Hematopoietic multipotent progenitor cell treated with erythropoietin and hydrocortisone succinate and interleukin-3 and kit ligand, for 17 days (in vitro differentiated cells): Measurements from ENCODE around the gene WDR91.
"Not testable (repeated sequence)": the region's sequence is repeated elsewhere in the genome, so short reads cannot be mapped to it uniquely, and the experiment has no call there.

Experiments
- DNase-seq: peaks from one replicate; pipeline ENCODE4 v3.0.0-alpha.2; 2015; ENCODE audit warnings: low spot score

WDR91 gene

DNA sequence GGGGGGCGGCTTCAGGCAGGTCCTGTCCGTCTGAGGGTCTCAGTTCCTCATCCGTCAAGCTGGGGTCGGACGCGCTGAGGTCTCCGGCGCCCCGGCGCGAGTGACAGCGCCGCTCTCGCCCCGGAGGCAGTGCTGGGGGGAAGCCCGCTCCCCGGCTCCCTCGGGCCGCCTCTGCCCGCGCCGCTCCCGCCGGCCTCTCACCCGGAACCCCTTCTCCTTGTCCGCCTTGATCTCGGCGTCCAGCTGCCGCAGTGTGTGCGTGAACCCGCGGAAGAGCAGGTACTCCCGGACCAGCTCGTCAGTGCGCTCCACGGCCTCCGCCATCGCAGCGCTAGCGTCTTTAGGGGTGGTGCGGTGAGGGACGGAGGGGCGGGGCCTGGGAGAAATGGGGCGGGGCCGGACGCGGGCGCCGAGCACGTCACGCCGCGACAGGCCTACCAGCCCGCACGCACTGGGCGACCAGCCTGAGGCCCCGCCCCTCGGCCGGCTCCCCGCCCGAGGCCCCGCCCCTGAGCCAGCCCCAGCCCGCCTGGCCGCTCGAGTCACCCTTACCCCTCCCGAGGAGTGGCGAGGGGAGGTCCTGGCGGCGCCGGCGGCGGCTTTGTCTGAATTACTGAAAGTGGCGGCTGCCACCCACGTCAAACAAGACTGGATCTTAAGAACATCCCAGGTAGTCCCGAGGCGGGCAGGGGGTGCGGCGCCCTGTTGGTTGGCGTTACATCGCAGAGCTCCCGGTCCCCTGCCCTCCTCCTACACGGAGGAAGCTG, at the start of gene WDR91:
TSS of gene WDR91 (minus strand) at position 348 of the 767 bp plus-strand sequence. CDS start at position 324, 24 bp downstream.
- DNase-seq = peak; percentile 93

GRCh38 chr7:135260470-135260869, 49.1 kb upstream of the WDR91 start:
- DNase-seq = no peak

GRCh38 chr7:135259702-135260101, 48.4 kb upstream of the WDR91 start:
- DNase-seq = no peak

DNA sequence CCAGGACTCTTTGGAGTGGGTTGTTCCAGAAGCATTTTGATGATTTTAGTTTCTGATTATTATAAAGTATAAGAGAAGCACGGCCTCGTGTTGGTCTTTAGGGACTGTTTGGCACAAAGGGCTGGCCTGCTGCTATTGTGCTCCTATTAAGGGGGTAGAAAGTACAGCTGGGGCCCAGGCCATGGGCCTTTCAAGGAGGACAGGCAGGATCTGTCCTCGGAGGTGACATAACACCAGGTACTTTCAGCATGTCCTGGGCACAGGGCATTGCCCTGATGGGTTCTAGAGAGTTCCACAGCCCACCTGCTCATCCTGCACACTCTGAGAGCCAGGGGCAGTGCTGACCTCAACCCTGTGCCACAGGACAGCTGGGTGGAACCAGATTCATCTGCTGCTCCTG, 47.3 kb upstream of the WDR91 start:
- DNase-seq = no peak

DNA sequence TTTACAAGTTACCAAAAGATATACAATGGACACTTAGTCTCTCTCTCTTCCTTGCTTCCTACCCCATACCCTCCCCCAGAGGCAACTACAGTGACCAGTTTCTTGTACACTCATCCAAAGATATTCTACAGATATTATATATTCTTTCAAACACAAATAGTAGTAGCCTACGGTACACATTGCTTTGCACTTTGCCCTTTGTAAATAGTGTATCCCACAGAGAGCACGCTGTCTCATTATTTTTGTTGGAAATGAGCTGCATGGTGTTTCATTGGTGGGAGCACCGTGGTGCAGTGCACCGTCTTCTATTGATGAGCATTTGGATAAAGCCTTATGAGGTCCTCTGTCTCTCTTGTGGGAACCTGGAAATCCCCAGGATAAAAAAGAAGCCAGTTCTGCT, 46.5 kb upstream of the WDR91 start:
- no peak for DNase-seq

GRCh38 chr7:135253851-135254771, 42.8 kb upstream of the WDR91 start:
- no peak for DNase-seq

DNA sequence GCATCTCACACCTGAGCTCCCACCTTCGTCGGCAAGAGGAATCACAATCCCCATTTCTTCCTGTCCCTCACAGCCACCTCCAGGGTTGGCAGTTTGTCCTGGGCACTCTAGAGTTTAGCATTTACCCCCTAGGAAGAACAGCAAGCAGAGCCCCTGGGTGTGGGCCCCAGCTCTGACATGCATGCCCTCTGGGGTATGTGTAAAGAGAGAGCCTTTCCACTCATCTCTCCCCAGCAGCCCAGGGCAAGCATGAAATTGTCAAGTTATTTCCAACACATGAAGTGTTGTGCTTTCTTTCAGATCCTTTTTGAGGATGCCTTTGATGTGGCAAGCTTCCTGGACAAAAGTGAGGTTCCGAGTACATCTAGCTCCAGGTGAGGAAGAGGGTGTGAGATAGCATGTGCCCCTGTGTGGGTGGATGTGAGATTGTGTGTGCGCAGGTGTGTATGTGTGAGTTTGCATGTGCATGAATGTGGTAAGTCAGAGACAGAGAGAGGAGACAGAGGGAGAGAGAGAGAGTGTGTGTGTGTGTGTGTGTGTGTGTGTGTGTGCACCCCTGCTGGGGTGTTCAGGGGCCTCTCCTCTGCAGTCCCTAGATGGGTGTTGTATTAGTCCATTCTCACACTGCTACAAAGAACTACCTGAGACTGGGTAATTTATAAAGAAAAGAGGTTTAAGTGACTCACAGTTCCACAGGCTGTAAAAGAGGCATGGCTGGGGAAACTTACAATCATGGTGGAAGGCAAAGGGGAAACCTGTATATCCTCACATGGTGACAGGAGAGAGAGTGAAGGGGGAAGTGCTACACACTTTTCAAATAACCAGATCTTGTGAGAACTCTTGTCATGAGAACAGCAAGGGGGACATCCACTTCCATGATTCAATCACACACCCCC, 40.4 kb upstream of the WDR91 start:
- DNase-seq = no peak

DNA sequence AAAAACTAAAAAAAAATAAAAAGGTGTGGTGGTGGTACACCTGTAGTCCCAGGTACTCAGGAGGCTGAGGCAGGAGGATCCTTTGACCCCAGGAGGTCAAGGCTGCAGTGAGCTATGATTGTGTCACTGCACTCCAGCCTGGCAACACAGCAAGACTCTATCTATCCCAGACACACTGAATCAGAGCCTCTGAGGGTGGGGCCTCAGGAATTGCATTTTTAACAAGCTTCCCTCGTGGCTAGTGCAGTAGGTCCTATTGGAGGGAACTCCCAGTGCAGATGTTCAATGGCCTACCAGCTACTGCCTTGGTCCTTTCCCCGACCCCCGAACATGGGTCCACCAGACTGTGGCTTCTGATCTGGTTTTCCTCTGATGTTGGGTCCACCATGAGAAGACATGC, 37.2 kb upstream of the WDR91 start:
- no peak for DNase-seq

DNA sequence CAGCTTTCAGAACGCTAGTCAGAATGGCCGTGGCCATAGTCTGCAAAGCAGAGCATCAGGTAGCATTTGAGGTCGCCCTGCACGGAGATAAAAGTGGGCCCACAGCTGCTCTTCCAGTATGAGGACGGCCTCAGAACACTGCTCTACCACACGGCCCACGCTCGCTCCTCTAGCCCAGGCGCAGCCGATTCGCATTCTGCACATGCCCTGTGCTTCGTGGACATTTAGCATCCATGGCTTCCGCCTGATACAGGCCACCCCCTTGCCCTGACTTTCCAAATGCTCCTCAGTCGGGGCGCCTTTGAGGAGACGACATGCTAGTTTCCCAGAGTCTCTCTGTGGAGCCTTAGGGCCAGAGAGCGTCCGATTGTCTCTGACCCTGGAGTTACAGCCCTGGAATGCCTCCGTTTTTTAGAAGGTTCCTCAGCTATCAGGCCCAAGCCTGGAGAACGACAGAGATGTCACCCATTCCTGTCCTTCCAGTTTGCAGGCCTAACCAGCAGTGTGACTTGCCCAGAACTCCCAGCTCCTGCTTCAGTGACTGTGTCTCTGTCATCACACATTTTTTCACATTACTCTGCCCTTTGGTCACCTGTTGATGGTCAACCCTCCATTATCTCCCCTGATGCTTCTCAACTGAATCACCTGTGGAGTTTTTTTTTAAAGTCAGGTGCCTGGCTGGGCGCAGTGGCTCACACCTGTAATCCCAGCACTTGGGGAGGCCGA, 36.6 kb upstream of the WDR91 start:
- no peak for DNase-seq

DNA sequence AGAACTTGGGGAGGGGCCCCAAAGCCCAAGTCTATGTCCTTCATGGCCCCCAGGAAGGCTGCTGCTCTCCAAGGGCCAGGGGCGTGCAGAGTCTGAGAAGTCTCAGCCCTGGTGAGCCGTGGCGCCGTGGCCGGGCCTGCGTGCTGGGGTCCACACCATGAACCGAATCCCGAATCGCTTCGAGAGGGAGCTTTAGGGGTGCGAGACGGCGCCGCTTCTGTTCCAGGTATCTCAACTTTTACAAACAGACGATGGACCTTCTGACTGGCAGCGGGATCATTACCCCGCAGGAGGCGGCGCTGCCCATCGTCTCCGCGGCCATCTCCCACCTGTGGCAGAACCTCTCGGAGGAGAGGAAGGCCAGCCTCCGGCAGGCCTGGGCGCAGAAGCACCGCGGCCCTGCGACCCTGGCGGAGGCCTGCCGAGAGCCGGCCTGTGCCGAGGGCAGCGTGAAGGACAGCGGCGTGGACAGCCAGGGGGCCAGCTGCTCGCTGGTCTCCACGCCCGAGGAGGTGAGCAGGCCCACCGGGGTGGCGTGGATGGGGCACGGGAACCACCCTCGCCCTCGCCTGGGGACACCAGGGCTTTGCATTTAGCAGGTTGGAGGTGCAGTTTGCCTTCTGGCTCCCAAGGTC, 35.0 kb upstream of the WDR91 start:
- no peak for DNase-seq

DNA sequence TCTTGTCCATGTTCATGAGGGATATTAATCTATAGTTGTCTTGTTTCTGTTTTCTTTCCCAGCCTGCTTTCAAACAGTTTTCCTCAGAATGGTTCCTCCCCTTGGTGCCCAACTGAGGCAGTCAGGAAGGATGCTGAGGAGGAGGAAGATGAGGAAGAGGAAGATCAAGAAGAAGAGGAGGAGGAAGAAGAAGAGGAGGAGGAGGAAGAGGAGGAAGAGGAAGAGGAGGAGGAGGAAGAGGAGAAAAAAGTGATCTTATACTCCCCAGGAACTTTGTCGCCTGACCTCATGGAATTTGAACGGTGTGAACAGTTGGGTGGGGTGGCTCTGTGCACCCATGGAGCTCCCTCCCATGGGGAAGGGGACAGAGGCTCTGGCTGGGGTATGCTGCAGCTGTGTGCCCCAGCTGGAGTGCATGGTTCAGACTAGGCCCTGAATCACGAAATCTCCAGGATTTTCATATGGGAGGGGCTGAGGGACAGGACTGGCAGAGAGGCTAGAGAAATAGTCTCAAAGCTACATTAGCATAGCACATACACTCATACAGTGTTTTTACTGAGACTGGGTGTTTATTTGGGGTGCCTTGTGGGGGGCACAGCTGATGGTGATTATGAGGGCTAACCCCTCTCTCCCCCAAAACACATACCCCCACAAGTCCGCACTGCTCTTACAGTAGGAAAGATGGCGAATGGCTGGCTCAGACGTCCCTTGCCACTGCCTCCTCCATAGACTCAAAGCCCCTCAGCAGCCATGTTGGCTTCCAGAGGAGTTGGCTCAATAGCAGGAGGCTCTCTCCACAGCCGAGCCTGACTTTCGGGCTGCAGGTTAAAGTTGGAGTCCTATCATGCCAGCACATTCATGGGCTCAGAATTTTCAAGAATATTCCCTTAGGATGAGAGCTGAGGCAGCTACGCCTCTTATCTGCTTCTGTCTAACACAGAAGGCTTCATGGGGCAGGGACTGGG, 34.2 kb upstream of the WDR91 start:
- no peak for DNase-seq

DNA sequence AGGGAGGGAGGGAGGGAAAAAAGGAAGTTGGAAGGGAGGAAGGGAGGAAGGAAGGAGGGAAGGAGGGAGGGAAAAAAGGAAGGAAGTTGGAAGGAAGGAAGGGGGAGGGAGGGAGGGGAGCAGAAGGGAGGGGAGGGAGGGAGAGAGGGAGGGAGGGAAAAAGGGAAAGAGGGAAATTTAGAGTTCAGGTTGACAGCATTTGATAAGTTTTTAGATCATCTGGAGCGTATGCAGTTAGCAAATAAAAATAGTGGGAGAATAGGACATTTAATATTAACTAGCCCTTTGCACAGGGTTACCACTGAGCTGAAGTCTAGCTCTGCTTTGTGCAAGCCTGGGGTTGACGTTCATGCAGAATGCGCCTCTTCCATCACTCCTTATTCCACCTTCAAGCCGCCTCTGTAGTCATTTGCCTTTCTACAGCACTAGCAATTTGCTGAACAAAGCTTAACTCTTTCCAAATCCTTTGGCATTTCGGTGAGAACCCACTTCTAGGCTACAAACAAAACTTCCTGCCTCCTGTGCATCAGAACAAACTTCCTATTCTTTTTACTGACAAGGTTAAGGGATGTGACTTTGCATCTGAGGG, 30.9 kb upstream of the WDR91 start:
- DNase-seq = no peak

- no peak for DNase-seq
Observed at GRCh38 chr7:135240441-135240840, 29.1 kb upstream of the WDR91 start.

DNA sequence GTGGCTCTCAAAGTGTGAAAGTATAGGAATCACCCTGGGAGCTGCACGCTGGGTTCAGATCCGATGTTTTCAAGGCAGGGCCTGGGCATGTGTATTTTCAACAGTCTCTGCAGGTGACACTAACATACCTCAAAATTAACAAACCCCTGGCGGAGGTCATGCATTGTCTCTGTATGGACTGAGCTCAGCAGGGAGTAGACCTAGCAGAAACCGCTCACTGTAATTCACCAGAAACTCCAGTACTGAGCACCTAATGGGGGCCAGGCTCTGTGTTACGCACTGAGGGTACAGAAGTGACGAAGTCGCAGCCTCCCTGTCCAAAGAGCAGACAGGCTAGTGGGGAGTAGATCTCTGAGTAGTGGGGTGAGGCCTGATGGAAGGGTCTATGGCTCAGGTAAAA, 27.9 kb upstream of the WDR91 start:
- DNase-seq = no peak

DNA sequence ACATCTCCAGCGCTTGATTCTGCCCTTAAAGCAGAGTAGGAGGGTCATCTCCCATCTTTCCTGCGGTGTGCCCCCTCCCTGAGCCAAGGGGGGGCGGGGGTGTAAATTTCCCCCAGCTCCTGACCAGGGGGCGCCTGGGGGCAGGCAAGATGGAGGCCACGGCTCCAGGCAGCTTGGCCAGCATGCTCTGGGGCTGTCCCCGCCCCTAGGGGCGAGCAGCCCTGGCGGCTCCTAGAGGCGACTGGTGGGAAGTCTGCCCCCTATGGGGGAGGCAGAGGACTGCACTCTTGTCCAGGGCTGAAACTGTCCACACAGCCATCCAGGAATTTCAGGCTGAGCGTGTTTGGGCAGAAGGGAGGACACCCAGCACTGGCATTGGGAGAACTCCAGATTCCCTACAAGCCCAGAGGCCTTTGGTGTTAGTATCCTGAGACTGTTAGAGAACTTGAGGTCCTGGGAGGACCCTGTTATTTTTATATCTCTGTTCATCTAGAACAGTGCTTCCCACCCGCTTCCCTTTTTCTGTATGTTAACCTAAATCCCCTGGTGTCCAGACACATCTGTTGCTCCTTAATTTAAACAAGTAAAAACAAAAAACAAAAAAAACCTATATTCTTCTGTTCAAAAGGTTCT, 26.9 kb upstream of the WDR91 start:
- DNase-seq = peak; percentile 34

GRCh38 chr7:135236727-135237126, 25.4 kb upstream of the WDR91 start:
- DNase-seq = no peak

DNA sequence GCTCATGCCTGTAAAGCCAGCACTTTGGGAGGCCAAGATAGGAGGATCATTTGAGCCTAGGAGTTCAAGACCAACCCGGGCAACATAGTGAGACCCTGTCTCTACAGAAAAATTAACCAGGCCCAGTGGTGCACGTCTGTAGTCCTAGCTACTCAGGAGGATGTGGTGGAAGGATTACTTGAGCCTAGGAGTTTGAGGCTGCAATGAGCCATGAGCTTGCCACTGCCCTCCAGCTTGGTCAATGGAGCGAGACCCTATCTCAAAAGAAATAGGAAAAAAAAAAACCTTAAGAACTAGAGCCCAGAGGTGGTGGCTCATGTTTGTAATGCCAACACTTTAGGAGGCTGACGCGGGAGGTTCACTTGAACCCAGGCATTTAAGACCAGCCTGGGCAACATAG, 24.5 kb upstream of the WDR91 start:
- no peak for DNase-seq

DNA sequence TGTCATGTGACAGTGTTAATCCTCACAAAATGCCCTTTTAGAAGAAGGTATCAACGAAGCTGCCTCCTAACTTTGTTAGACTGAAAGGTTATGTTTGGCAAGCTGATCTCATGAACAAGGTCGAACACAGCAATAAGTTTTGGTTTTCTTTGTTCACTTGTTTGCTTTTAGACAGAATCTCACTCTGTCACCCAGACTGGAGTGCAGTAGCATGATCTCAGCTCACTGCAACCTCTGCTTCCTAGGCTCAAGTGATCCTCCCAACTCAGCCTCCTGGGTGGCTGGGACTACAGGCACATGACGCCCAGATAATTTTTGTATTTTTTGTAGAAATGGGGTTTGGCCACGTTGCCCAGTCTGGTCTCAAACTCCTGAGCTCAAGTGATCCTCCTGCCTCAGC, 23.4 kb upstream of the WDR91 start:
- no peak for DNase-seq

GRCh38 chr7:135234095-135234494, 22.8 kb upstream of the WDR91 start:
- not testable (repeated sequence) for DNase-seq
